ENCODE data around the gene TMPRSS13.
"Not testable (repeated sequence)": the region's sequence is repeated elsewhere in the genome, so short reads cannot be mapped to it uniquely, and the experiment has no call there.

Gene TMPRSS13

GRCh38 chr11:117929142-117929915 lies at the start of gene TMPRSS13:
TSS of gene TMPRSS13 (minus strand) at chr11:117929402. CDS start at chr11:117929307, 95 bp downstream.
- no peak for DNase-seq (ENCODE audit: low read depth, low spot score)

DNA sequence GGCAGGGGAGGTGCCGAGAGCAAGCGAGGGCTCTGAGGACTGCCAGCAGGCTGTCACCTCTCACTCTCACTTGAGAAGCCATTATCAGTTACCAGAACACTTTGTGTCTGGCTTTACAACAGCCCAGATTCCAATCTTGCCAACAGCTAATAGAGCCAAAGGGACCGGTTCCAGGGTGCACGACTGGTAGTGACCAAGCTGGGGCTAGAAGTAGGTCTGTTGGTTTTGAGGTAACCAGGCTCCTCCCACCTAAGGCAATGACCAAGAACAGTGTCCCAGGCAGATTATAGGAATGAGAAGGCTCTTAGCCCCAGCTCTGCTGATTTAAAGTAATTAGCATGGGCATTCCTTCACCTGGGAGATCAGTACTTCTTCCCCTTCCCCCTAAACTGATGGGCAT lies 49.8 kb upstream of the TMPRSS13 start:
- DNase-seq (ENCODE audit: low read depth, low spot score): no peak

DNA sequence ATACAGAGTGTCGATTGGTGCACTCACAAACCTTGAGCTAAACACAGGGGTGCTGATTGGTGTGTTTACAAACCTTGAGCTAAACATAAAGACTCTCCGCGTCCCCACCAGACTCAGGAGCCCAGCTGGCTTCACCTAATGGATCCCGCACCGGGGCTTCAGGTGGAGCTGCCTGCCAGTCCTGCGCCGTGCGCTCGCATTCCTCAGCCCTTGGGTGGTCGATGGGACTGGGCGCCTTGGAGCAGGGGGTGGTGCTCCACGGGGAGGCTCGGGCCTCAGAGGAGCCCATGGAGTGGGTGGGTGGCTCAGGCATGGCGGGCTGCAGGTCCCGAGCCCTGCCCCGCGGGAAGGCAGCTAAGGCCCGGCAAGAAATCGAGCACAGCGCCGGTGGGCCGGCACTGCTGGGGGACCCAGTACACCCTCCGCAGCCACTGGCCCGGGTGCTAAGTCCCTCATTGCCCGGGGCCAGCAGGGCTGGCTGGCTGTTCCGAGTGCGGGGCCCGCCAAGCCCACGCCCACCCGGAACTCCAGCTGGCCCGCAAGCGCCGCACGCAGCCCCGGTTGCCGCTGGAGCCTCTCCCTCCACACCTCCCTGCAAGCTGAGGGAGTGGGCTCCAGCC lies 49.2 kb upstream of the TMPRSS13 start:
- not testable (repeated sequence) for DNase-seq (ENCODE audit: low read depth, low spot score)

- DNase-seq (ENCODE audit: low read depth, low spot score): not testable (repeated sequence)
Observed at GRCh38 chr11:117977612-117978264, 48.5 kb upstream of the TMPRSS13 start.

DNA sequence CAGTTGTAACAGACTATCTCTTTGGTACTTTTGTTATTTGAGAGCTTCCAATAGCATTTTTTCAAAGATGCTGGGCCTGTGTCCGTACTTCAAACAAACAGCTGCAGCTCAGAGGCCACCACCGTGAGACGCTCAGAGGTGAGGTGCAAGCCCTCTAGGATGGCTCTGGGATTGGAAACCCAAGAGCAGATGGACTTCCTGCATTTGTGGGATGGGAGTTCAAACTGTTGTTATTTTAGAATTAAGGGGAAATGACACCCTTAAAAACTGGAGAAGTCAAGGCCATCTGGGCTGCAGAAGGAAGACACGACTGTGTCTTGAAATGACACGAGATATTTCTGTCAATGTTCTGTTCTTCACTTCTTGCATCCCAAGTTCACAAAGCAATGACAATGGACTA lies 47.8 kb upstream of the TMPRSS13 start:
- no peak for DNase-seq (ENCODE audit: low read depth, low spot score)

DNA sequence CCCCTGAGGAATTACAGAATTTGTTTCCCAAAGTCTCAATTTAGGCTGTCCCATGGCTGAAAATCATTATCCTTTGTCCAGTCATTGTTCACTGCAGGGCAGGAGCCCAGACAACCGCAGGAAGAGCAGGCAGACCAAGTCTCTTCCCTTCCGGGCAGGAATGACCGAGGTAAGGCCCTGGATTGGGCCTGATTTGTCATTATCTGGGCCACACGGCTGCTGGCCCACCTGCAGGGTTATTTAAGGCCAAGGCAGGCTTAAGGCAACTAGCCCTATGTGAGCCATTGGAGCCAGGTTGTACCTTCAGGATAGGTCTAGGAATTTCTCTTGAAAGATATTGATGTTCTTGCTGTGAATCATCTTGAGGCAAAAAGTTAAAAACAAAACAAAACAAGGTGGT lies 47.2 kb upstream of the TMPRSS13 start:
- DNase-seq (ENCODE audit: low read depth, low spot score): no peak

DNA sequence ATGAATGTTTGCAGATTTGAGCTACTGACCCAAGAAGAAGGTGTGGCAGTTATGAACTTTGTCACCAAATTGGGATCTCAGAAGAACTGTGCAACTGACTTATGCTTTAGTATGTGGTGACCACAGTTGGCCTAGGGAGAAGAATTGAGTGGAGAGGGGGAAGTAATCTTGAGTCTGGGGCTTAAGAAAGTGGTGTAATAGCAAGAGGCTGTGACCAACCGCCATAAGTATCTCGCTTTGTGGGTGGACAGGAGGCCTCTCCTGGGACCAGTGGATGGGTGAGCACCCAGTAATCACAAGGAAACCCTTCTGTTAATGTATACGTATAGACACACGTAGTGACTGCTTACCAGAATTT lies 44.3 kb upstream of the TMPRSS13 start:
- DNase-seq (ENCODE audit: low read depth, low spot score): no peak

GRCh38 chr11:117972629-117973502 lies 43.7 kb upstream of the TMPRSS13 start:
- DNase-seq (ENCODE audit: low read depth, low spot score): no peak

- DNase-seq (ENCODE audit: low read depth, low spot score): no peak
Observed at GRCh38 chr11:117972044-117972443, 42.8 kb upstream of the TMPRSS13 start.

- DNase-seq (ENCODE audit: low read depth, low spot score): no peak
Observed at GRCh38 chr11:117970400-117971024, 41.3 kb upstream of the TMPRSS13 start.

DNA sequence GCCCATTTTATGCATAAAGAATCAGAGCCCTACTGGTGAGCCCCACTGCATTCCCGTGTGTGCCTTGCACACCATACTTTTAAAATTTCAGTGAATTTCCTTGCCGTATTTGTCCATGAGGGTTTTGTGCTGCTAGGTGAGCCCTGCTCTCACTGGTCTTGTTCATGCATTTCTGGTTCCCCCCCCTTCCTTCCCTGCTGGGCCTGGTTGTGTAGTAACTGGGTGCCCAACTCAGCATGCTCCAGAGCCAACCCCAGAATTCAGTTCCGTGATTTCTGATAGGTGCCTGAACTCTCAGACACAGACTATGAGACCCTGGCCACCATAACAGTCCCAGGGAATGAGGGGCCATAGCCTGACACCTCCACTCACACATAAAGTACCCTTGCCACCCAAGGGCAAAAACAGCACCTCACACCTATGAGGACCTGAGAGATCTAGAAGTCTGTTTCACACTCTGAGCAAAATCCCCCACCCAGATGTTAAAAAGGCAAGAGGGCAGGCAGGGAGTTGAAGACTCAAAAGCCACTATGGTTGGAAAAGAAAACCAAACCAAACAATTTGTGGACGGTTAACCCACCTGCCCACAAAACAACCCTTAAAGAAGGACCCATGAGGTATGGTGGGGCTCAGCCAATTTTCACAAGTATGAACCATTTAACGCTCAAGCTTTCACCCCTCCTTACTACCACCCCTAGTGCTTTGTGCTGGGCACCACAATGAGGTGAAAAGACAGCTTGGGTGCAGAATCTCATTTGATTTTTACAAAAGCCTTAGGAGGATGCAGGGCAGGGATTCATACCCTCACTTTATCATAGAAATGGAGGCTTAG lies 40.2 kb upstream of the TMPRSS13 start:
- DNase-seq (ENCODE audit: low read depth, low spot score): no peak

- DNase-seq (ENCODE audit: low read depth, low spot score): no peak
Observed at GRCh38 chr11:117966908-117967307, 37.7 kb upstream of the TMPRSS13 start.

- DNase-seq (ENCODE audit: low read depth, low spot score): no peak
Observed at GRCh38 chr11:117962826-117963225, 33.6 kb upstream of the TMPRSS13 start.

- DNase-seq (ENCODE audit: low read depth, low spot score): no peak
Observed at GRCh38 chr11:117961896-117962295, 32.7 kb upstream of the TMPRSS13 start.

DNA sequence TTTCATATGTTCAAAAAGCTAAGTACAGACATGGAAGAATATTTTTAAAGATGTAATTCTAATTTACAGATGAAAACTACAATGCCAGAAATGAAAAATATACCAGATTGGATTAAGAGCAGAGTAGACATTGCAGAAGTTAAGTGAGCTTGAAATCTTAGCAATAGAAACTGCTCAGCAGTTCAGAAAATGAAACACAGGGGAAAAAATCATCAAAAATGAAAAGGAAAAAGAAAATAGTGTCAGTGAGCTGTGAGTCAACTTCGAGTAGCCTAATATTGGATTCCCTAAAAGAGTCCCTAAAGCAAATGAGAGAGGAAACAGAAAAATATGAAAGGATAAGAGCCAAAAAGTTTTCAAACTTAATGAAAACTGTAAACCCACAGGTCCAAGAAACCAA lies 31.2 kb upstream of the TMPRSS13 start:
- DNase-seq (ENCODE audit: low read depth, low spot score): no peak

GRCh38 chr11:117959438-117960149 lies 30.4 kb upstream of the TMPRSS13 start:
- no peak for DNase-seq (ENCODE audit: low read depth, low spot score)

GRCh38 chr11:117958949-117959348 lies 29.7 kb upstream of the TMPRSS13 start:
- DNase-seq (ENCODE audit: low read depth, low spot score): no peak

DNA sequence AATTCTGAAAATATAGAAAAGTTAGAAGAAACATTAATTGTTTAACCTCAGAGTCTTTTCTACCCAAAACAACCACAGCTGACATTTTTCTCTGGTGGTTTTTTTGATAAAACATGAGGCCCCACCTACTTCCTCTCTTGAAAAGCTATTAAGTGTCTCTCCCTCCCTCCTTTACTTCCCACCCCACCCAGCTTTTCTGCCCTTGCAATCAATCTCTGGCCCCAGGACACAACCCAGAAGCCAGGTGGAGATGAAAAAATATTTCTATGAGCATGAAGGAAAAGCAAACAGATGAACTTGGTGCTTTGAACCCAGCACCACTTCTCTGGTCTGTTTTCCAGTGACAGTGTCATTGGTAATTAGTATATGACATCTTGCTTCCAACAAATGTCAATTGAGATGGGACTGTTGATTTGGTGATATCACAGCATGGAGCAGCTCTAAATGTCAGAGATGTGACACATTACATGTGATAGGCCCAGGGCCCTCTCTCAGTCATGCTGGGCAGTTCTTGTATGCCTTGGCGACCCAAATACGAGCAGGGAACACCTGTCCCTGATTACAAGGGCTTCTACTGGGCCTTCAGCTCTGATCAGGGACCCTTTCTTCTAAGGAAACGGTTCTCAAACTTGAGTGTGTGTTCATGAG lies 23.9 kb upstream of the TMPRSS13 start:
- no peak for DNase-seq (ENCODE audit: low read depth, low spot score)
